Diencephalon (tissue), 1 donor: ENCODE results near the gene DNAJB12. TPM values are rescaled to one million over a fixed set of nuclear protein-coding genes. Genes with fewer than 3 reads are reported as not detected.

ENCODE experiments used
- small RNA-seq: library from RNA; depleted of rRNA; stranded (forward); fragments of <200 nt; gene quantifications from one replicate; pipeline ENCODE3, GENCODE V24; 2014
- total RNA-seq: library from RNA; depleted of rRNA; stranded (reverse); fragments of >200 nt; gene quantifications from one replicate; pipeline ENCODE4 v1.2.3, GENCODE V29; 2014

Gene DNAJB12
- total RNA-seq = 19.4 TPM

DNA sequence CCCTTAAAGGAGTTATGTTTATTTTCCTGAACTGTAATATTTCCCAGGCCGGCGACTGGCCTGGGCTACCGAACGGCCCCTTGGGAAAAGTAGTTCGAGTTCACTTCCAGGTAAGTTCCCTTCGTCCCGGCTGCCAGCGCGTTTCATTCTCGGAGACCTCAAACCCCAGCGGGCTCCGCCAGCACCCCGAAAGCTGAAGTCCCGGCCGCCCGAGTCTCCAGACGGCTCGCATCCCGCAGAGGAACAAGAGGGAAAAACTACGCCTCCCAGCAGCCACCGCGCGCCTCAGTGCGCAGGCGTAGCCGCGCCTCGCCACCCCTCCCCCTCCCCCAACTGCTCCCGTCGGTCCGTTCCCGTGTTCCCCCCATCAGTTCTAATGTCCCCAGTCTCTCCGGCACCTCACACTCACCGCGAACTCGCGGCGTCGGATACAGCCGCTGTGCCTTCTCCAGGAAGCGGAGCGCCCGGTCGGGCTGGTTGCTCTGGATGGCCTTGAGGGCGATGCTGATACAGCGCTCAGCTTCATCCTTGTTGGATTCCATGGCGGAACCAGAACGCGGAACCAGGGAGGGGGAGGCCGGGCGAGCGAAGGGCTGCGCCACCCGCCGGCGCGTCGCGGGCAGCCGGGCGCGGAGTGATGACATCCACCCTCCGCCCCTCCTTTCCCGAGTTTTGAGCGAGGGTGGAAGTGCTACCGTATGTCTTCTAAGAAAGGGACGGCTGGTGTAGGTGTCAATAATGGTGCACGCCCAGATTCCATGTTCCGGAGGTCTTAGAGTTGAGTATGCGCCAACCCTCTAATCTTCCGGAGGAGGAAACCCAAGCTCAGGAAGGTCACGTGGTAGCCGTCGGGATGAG is at the start of gene DNAJB12:
TSS of gene DNAJB12 (minus strand) at position 564 of the 858 bp plus-strand sequence. CDS start at position 542, 22 bp downstream.

Small RNA genes within 50 kb of the gene (small RNA-seq; reads per million reads assigned to genes)
- not detected for gene RNU6-805P

Other genes starting within 250 kb of the DNAJB12 start
- 44.3 TPM for gene ANAPC16, start 138.9 kb downstream of the DNAJB12 start, total RNA-seq
- 36.7 TPM for gene ASCC1, start 138.6 kb downstream of the DNAJB12 start, total RNA-seq
- 64.1 TPM for gene DDIT4, start 81.0 kb downstream of the DNAJB12 start, total RNA-seq